HepG2 (cell line): Measurements from ENCODE around the gene TMEM127. TPM values are rescaled to one million over a fixed set of nuclear protein-coding genes. Genes with fewer than 3 reads are reported as not detected.

Experiments
- FUBP1 ChIP-seq: sonication (generic); formaldehyde crosslinking; IDR thresholded peaks from 2 replicates; pipeline ENCODE4 v1.5.1; 2020; ENCODE audit warnings: missing genetic modification reagents, mild to moderate bottlenecking, borderline replicate concordance
- HNRNPK ChIP-seq: fragments of 200-400 bp; formaldehyde crosslinking; IDR thresholded peaks from 2 replicates; pipeline ENCODE4 v1.6.1; 2018; ENCODE audit warnings: low read length, low read depth, moderate library complexity, mild to moderate bottlenecking; ENCODE audit not compliant: poor library complexity, severe bottlenecking
- JDP2 ChIP-seq: sonication (generic); formaldehyde crosslinking; IDR thresholded peaks from 2 replicates; pipeline ENCODE4 v1.8.1; 2022; ENCODE audit warnings: missing genetic modification reagents, borderline replicate concordance
- MLX ChIP-seq: IDR thresholded peaks from 2 replicates; pipeline ENCODE4 v1.6.1; 2016
- NKX3-1 ChIP-seq: sonication (generic); formaldehyde crosslinking; IDR thresholded peaks from 2 replicates; pipeline ENCODE4 v1.5.0; 2020; ENCODE audit warnings: missing genetic modification reagents
- TIGD3 ChIP-seq: sonication (generic); formaldehyde crosslinking; IDR thresholded peaks from 2 replicates; pipeline ENCODE4 v1.5.1; 2020; ENCODE audit warnings: mild to moderate bottlenecking, missing genetic modification reagents, borderline replicate concordance
- ZBTB1 ChIP-seq: sonication (generic); formaldehyde crosslinking; IDR thresholded peaks from 2 replicates; pipeline ENCODE4 v1.4.0; 2020; ENCODE audit warnings: missing genetic modification reagents, borderline replicate concordance
- ZBTB7A ChIP-seq: sonication (generic); formaldehyde crosslinking; IDR thresholded peaks from 2 replicates; pipeline ENCODE4 v1.8.0; 2022; ENCODE audit warnings: mild to moderate bottlenecking, missing genetic modification reagents
- ZHX1 ChIP-seq: sonication (generic); formaldehyde crosslinking; IDR thresholded peaks from 2 replicates; pipeline ENCODE4 v1.8.1; 2022; ENCODE audit warnings: low read depth, mild to moderate bottlenecking, missing genetic modification reagents
- ZMAT5 ChIP-seq: sonication (generic); formaldehyde crosslinking; IDR thresholded peaks from 2 replicates; pipeline ENCODE4 v1.5.0; 2020; ENCODE audit warnings: mild to moderate bottlenecking, low read depth, missing genetic modification reagents, borderline replicate concordance
- ZNF24 ChIP-seq: fragments of 450-650 bp; IDR thresholded peaks from 2 replicates; pipeline ENCODE4 v1.6.1; 2017; ENCODE audit warnings: antibody characterized with exemption, mild to moderate bottlenecking
- ZNF275 ChIP-seq: sonication (generic); formaldehyde crosslinking; IDR thresholded peaks from 2 replicates; pipeline ENCODE4 v1.8.0; 2022; ENCODE audit warnings: missing genetic modification reagents, mild to moderate bottlenecking, inconsistent platforms, borderline replicate concordance
- ZNF576 ChIP-seq: sonication (generic); formaldehyde crosslinking; IDR thresholded peaks from 2 replicates; pipeline ENCODE4 v1.4.0; 2020; ENCODE audit warnings: mild to moderate bottlenecking, missing genetic modification reagents
- ZXDC ChIP-seq: sonication (generic); formaldehyde crosslinking; IDR thresholded peaks from 2 replicates; pipeline ENCODE4 v1.5.0; 2020; ENCODE audit warnings: mild to moderate bottlenecking, missing genetic modification reagents
- polyA plus RNA-seq, 8 experiments: library from polyadenylated mRNA; depleted of rRNA in 3 of 8; stranded (reverse) in 7 of 8; unstranded in 1 of 8; fragments of >200 nt; fragmentation: Illumina TruSeq in 4 of 8; extraction: Trizol in 4 of 8; gene quantifications; 2 replicates each; pipeline versions ENCODE4 v1.2.1 to v1.2.3, GENCODE V29; 2011 to 2016; ENCODE audit warnings: low read depth in 4 of 8, missing spikeins in 1 of 8, mixed read lengths in 1 of 8; ENCODE audit not compliant: insufficient read depth in 1 of 8
- total RNA-seq, 5 experiments: library from RNA; depleted of rRNA; stranded (reverse); fragments of >200 nt; fragmentation: Illumina TruSeq; extraction: Trizol; gene quantifications; 2 replicates each; pipeline ENCODE4 v1.2.3, GENCODE V29; 2016; ENCODE audit warnings: low read depth in 1 of 5

Gene TMEM127
- total and polyA plus RNA-seq, 2 of the 13 experiments (the other 11 are each of a cell fraction or from before 2014, with no cell fraction given) = 21.5 to 33.9 TPM

- peak; percentile 90; the same call in 1 of the 2 replicates for TF ChIP-seq FUBP1 (CRISPR knock-in tag)
- peak; percentile 97 for TF ChIP-seq NKX3-1 (CRISPR knock-in tag)
- peak; percentile 96 for TF ChIP-seq TIGD3 (CRISPR knock-in tag)
- peak; percentile 56; the same call in 1 of the 2 replicates for TF ChIP-seq ZXDC (CRISPR knock-in tag)
- peak; percentile 91 for TF ChIP-seq ZNF275
- peak; percentile 46 for TF ChIP-seq HNRNPK
- no peak for TF ChIP-seq ZMAT5 (CRISPR knock-in tag)
- no peak for TF ChIP-seq JDP2 (CRISPR knock-in tag)
- peak; percentile 87 for TF ChIP-seq ZNF576
- no peak for TF ChIP-seq ZBTB1 (CRISPR knock-in tag)
- peak; percentile 89 for TF ChIP-seq ZHX1 (CRISPR knock-in tag)
- TF ChIP-seq ZNF24 = no peak
- TF ChIP-seq MLX = peak; percentile 79; the same call in 1 of the 2 replicates
- TF ChIP-seq ZBTB7A (CRISPR knock-in tag) = no peak; the same call in 1 of the 2 replicates
These were observed 39.5 kb upstream of the TMEM127 start, which contains the start of gene SNRNP200 (continued) for GRCh38 chr2:96305091-96305978.
